Prostate gland (tissue), 2 donors: Measurements from ENCODE around the gene TASP1. TPM values are rescaled to one million over a fixed set of nuclear protein-coding genes. Genes with fewer than 3 reads are reported as not detected.
"Not testable (repeated sequence)": the region's sequence is repeated elsewhere in the genome, so short reads cannot be mapped to it uniquely, and the experiment has no call there.

Experiments
- DNase-seq: peaks from one replicate; pipeline ENCODE4 v3.0.0-alpha.2; 2019; ENCODE audit warnings: low spot score
- H3K27ac ChIP-seq, 2 donors: fragments of 200-600 bp; sonication (generic); 2 replicates each; pipeline ENCODE4 v1.5.1; 2017 to 2019
- H3K27me3 ChIP-seq: fragments of 200-600 bp; sonication (generic); replicated peaks from 2 replicates; pipeline ENCODE4 v1.5.1; 2019; ENCODE audit not compliant: insufficient read depth
- H3K36me3 ChIP-seq, 2 donors: fragments of 200-600 bp; sonication (generic); 1 replicate in 1 of 2; 2 replicates in 1 of 2; pipeline versions ENCODE4 v1.5.1 to v1.8.1; 2017 to 2019
- H3K4me1 ChIP-seq: fragments of 200-600 bp; sonication (generic); replicated peaks from 2 replicates; pipeline ENCODE4 v1.5.1; 2019
- H3K4me3 ChIP-seq, 2 donors: fragments of 200-600 bp; sonication (generic); 2 replicates each; pipeline ENCODE4 v1.5.1; 2017 to 2019
- H3K9me3 ChIP-seq: fragments of 200-600 bp; sonication (generic); 2 replicates; pipeline ENCODE4 v1.5.1; 2017
- POLR2A ChIP-seq: fragments of 450-650 bp; IDR thresholded peaks from one replicate; pipeline ENCODE4 v1.6.1; 2016; ENCODE audit warnings: antibody characterized with exemption, mild to moderate bottlenecking
- POLR2AphosphoS5 ChIP-seq: sonication (generic); formaldehyde crosslinking; IDR thresholded peaks from one replicate; pipeline ENCODE4 v1.6.1; 2017; ENCODE audit warnings: antibody characterized with exemption
- WGBS: methylation state at CpG from one replicate; pipeline ENCODE4 v1.1.5; 2018; 5-methylcytosine and 5-hydroxymethylcytosine counted together
- intact Hi-C: fragments of 100-400 bp; cut with DNase I; formaldehyde crosslinking; loops from one replicate; pipeline ENCODE4 v1.14.2; 2022
- total RNA-seq, 2 donors: library from RNA; depleted of rRNA; stranded (reverse); fragments of >200 nt; gene quantifications; one replicate each; pipeline ENCODE4 v1.1.0, GENCODE V29; 2016
- TF ChIP-seq, protein P1 (sequence below), 4 experiments: fragments of 200-600 bp in 2 of 4; fragments of 450-650 bp in 2 of 4; sonication (generic) in 2 of 4; IDR thresholded peaks; 1 replicate in 3 of 4; 2 replicates in 1 of 4; pipeline ENCODE4 v1.5.1; 2016 to 2019; ENCODE audit warnings: antibody characterized with exemption in 4 of 4, mild to moderate bottlenecking in 2 of 4, moderate library complexity in 2 of 4

TASP1 gene
- total RNA-seq, 2 donors from 2014 or later = 9.3 to 14.2 TPM

DNA sequence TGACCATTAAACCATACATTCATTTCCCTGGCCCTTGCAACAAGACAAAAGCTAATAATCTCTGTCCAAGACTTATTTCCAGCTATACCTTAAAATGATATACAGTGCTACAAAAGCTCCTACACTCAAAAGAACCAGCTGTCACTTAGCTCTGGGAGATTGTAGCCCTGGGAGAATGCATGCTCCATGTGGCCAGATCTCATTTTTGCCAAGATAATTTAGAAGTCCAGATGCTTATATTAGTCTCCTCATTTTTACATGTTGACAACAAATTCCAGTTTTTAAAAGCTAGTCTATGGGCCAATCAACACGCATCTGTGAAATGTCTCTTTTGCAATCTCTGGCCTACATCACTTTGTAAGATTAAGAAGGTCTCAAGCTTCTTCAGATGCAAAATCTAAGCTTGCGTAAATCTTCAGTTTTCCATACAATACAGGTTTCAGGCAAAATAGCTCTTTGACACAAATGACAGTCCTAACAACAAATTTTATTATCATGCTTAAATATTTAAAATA is 27.1 kb downstream of the TASP1 start:
- no peaks in the 10 kb centered on the region for H3K27me3 ChIP-seq
- H3K4me3 ChIP-seq = no peak overlapping the region
- H3K9me3 ChIP-seq = no peaks in the 10 kb centered on the region
- WGBS = 98% methylated on average over 2 of the region's 2 CpGs
- H3K27ac ChIP-seq = no peak overlapping the region
- intact Hi-C loops = no loop called here
- no peak for DNase-seq
- TF ChIP-seq POLR2A (no peak), POLR2AphosphoS5 (no peak)
- TF ChIP-seq, protein P1, sequence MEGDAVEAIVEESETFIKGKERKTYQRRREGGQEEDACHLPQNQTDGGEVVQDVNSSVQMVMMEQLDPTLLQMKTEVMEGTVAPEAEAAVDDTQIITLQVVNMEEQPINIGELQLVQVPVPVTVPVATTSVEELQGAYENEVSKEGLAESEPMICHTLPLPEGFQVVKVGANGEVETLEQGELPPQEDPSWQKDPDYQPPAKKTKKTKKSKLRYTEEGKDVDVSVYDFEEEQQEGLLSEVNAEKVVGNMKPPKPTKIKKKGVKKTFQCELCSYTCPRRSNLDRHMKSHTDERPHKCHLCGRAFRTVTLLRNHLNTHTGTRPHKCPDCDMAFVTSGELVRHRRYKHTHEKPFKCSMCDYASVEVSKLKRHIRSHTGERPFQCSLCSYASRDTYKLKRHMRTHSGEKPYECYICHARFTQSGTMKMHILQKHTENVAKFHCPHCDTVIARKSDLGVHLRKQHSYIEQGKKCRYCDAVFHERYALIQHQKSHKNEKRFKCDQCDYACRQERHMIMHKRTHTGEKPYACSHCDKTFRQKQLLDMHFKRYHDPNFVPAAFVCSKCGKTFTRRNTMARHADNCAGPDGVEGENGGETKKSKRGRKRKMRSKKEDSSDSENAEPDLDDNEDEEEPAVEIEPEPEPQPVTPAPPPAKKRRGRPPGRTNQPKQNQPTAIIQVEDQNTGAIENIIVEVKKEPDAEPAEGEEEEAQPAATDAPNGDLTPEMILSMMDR (IDR thresholded peaks at IDR 0.05) = no peak
- no peaks in the 10 kb centered on the region for H3K36me3 ChIP-seq
- H3K4me1 ChIP-seq = no peaks in the 10 kb centered on the region

GRCh38 chr20:13610184-13610583 is 28.5 kb downstream of the TASP1 start:
- 89% methylated on average over 2 of the region's 2 CpGs for WGBS
- H3K27ac ChIP-seq = no peak overlapping the region
- DNase-seq = no peak
- TF ChIP-seq, protein P1 (IDR thresholded peaks at IDR 0.05) = no peak
- TF ChIP-seq POLR2A (no peak), POLR2AphosphoS5 (no peak)
- H3K4me3 ChIP-seq = no peak overlapping the region
- no peaks in the 10 kb centered on the region for H3K36me3 ChIP-seq
- no peaks in the 10 kb centered on the region for H3K4me1 ChIP-seq
- intact Hi-C loops = no loop called here
- H3K27me3 ChIP-seq = no peaks in the 10 kb centered on the region
- no peaks in the 10 kb centered on the region for H3K9me3 ChIP-seq

DNA sequence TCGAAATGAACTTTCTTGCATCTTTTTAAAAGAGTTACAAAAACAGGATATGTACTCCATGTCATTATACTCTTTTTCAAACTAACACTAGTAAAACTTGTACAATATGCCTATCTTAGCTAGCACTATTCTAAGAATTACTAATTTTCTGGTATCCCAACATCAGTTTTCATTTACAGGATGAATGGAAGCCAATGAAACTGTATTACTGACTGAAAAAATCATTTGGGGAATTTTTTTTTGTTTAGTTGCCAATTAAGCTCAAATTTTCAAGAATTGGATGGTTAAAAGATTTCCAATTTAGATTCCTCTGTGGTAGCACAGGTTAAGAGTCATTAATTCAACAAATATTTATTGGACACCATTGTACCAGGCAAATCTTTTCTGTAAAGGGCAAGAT is 30.7 kb downstream of the TASP1 start:
- Histone ChIP-seq H3K4me1 (no peaks in the 10 kb centered on the region), H3K27me3 (no peaks in the 10 kb centered on the region), H3K4me3 (no peak overlapping the region), H3K27ac (no peak overlapping the region), H3K9me3 (no peaks in the 10 kb centered on the region), H3K36me3 (no peaks in the 10 kb centered on the region)
- DNase-seq = no peak
- WGBS = 97% methylated on average over 1 of the region's 1 CpG
- TF ChIP-seq POLR2AphosphoS5 = no peak
- TF ChIP-seq, protein P1 (IDR thresholded peaks at IDR 0.05) = no peak
- no peak for TF ChIP-seq POLR2A
- intact Hi-C loops = no loop called here

DNA sequence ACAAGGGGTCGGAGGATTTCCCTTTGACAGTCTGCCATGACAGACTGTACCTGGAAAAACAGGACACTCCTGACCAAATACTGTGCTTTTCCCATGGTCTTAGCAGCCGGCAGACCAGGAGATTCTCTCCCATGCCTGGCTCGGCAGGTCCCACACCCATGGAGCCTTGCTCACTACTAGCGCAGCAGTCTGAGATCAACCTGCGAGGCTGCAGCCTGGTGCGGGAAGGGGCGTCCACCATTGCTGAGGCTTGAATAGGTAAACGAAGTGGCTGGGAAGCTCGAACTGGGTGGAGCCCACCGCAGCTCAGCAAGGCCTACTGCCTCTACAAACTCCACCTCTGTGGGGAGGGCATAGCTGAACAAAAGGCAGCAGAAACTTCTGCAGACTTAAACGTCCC is 45.3 kb downstream of the TASP1 start:
- H3K9me3 ChIP-seq, H3K36me3 ChIP-seq, intact Hi-C loops, DNase-seq, H3K27me3 ChIP-seq, H3K4me3 ChIP-seq, H3K27ac ChIP-seq, H3K4me1 ChIP-seq: not testable (repeated sequence)
- WGBS = 89% methylated on average over 11 of the region's 11 CpGs

- H3K27ac ChIP-seq = no peak overlapping the region
- no peaks in the 10 kb centered on the region for H3K4me1 ChIP-seq
- H3K36me3 ChIP-seq = no peaks in the 10 kb centered on the region
- DNase-seq = no peak
- 94% methylated on average over 2 of the region's 2 CpGs for WGBS
- TF ChIP-seq, protein P1 (IDR thresholded peaks at IDR 0.05) = no peak
- TF ChIP-seq POLR2A (no peak), POLR2AphosphoS5 (no peak)
- H3K4me3 ChIP-seq = no peak overlapping the region
- H3K9me3 ChIP-seq = no peaks in the 10 kb centered on the region
- intact Hi-C loops = no loop called here
- no peaks in the 10 kb centered on the region for H3K27me3 ChIP-seq
Measured at GRCh38 chr20:13588049-13588448, 50.7 kb downstream of the TASP1 start.
